Keratinocyte (primary cell): Measurements from ENCODE around the gene BCL2. TPM values are rescaled to one million over a fixed set of nuclear protein-coding genes. Genes with fewer than 3 reads are reported as not detected.

ENCODE experiments used
- DNase-seq: peaks from one replicate; pipeline ENCODE4 v3.0.0-alpha.2; 2011; ENCODE audit warnings: low read depth, missing footprints, low spot score
- FAIRE-seq: peaks from 2 replicates; lab custom pipeline; 2011; peaks lifted over from hg19 to GRCh38; lab: Jason Lieb, UNC
- H2AFZ ChIP-seq: 2 replicates; pipeline ENCODE4 v1.6.0; 2012; ENCODE audit warnings: low read length, control low read depth, inconsistent platforms; ENCODE audit not compliant: control insufficient read depth
- H3K27ac ChIP-seq: 2 replicates; pipeline ENCODE4 v1.5.1; 2011; ENCODE audit warnings: low read length; ENCODE audit not compliant: control insufficient read depth, insufficient read depth
- H3K27me3 ChIP-seq: 3 replicates; pipeline ENCODE4 v1.6.0; 2011; ENCODE audit warnings: low read length; ENCODE audit not compliant: control insufficient read depth, insufficient read depth; ENCODE audit errors: extremely low read depth
- H3K36me3 ChIP-seq, 2 experiments: 2 replicates in 1 of 2; 3 replicates in 1 of 2; pipeline ENCODE4 v1.5.1; 2011; ENCODE audit warnings: low read length in 2 of 2, mild to moderate bottlenecking in 1 of 2; ENCODE audit not compliant: control insufficient read depth in 2 of 2, insufficient read depth in 2 of 2; ENCODE audit errors: extremely low read depth in 1 of 2
- H3K4me1 ChIP-seq: 3 replicates; pipeline ENCODE4 v1.5.1; 2011; ENCODE audit warnings: low read length; ENCODE audit not compliant: control insufficient read depth, insufficient read depth; ENCODE audit errors: extremely low read depth
- H3K4me2 ChIP-seq: 3 replicates; pipeline ENCODE4 v1.6.0; 2011; ENCODE audit warnings: low read depth, low read length; ENCODE audit not compliant: control insufficient read depth, insufficient read depth; ENCODE audit errors: extremely low read depth
- H3K4me3 ChIP-seq, 3 experiments: fragments of 200-600 bp in 1 of 3; sonication (generic) in 1 of 3; 2 replicates in 2 of 3; 3 replicates in 1 of 3; pipeline ENCODE4 v1.5.1; 2011 to 2016; ENCODE audit warnings: low read length in 3 of 3, mild to moderate bottlenecking in 3 of 3, control low read depth in 2 of 3, inconsistent platforms in 1 of 3, low read depth in 1 of 3, mixed read lengths in 1 of 3, mixed run types in 1 of 3, moderate library complexity in 1 of 3; ENCODE audit not compliant: control insufficient read depth in 2 of 3, insufficient read depth in 2 of 3; ENCODE audit errors: extremely low read depth in 1 of 3
- H3K79me2 ChIP-seq: 2 replicates; pipeline ENCODE4 v1.6.0; 2012; ENCODE audit warnings: low read length; ENCODE audit not compliant: control insufficient read depth, insufficient read depth
- H3K9ac ChIP-seq: 3 replicates; pipeline ENCODE4 v1.6.0; 2011; ENCODE audit warnings: low read length; ENCODE audit not compliant: control insufficient read depth, insufficient read depth; ENCODE audit errors: extremely low read depth
- H3K9me1 ChIP-seq: 3 replicates; pipeline ENCODE4 v1.6.0; 2011; ENCODE audit warnings: low read length; ENCODE audit not compliant: control insufficient read depth, insufficient read depth; ENCODE audit errors: extremely low read depth
- H3K9me3 ChIP-seq: 2 replicates; pipeline ENCODE4 v1.5.1; 2012; ENCODE audit warnings: low read depth, low read length; ENCODE audit not compliant: control insufficient read depth
- H4K20me1 ChIP-seq: 3 replicates; pipeline ENCODE4 v1.6.0; 2011; ENCODE audit warnings: low read length; ENCODE audit not compliant: control insufficient read depth, insufficient read depth; ENCODE audit errors: extremely low read depth
- CTCF ChIP-seq, 3 experiments: IDR thresholded peaks in 1 of 3; conservative IDR thresholded peaks in 1 of 3; optimal IDR thresholded peaks in 1 of 3; 2 replicates in 2 of 3; 3 replicates in 1 of 3; pipeline versions ENCODE3 to v1.5.1; 2011; ENCODE audit warnings: low read length in 3 of 3, mild to moderate bottlenecking in 3 of 3, moderate library complexity in 2 of 3, control low read depth in 1 of 3, inconsistent platforms in 1 of 3; ENCODE audit not compliant: insufficient read depth in 2 of 3; ENCODE audit errors: extremely low read depth in 1 of 3
- EZH2 ChIP-seq: IDR thresholded peaks from one replicate; pipeline ENCODE4 v1.6.1; 2012; ENCODE audit warnings: inconsistent platforms, mild to moderate bottlenecking, low read length, moderate library complexity
- dilution Hi-C: fragments of 300-500 bp; cut with MboI; formaldehyde crosslinking; loops from one replicate; pipeline ENCODE4 v1.7.0; 2020; ENCODE audit warnings: low sequenced_read_pairs; ENCODE audit not compliant: extremely low pct_ligation_motif_present
- polyA plus RNA-seq, 5 experiments: library from polyadenylated mRNA; depleted of rRNA in 3 of 5; stranded (reverse) in 3 of 5; stranded (forward) in 1 of 5; unstranded in 1 of 5; fragments of >200 nt; gene quantifications; 1 replicate in 1 of 5; 2 replicates in 3 of 5; 3 replicates in 1 of 5; pipeline versions ENCODE4 v1.2.1 to v1.2.3, GENCODE V29; 2011 to 2012; ENCODE audit warnings: missing spikeins in 2 of 5, low read depth in 1 of 5, low replicate concordance in 1 of 5

BCL2 gene
- polyA plus RNA-seq, 1 donor (not counting 4 experiments of a cell fraction or from before 2014, with no cell fraction given): 0.30 TPM

- H3K4me3 ChIP-seq: no peak overlapping the region
- no peak overlapping the region for H3K27ac ChIP-seq
- no peaks in the 10 kb centered on the region for H3K9me1 ChIP-seq
- H3K9ac ChIP-seq: no peak overlapping the region
- no peaks in the 10 kb centered on the region for H3K27me3 ChIP-seq
- H2AFZ ChIP-seq: no peak overlapping the region
- H3K9me3 ChIP-seq: no peaks in the 10 kb centered on the region
- H3K4me2 ChIP-seq: no peak overlapping the region
- dilution Hi-C loops: no loop called here
- FAIRE-seq: no peak
- no peaks in the 10 kb centered on the region for H3K79me2 ChIP-seq
- TF ChIP-seq EZH2 (no peak), CTCF (optimal IDR thresholded peaks at IDR 0.05 in 1 of 3, IDR thresholded peaks at IDR 0.05 in 1 of 3, conservative IDR thresholded peaks at IDR 0.05 in 1 of 3; ENCODE audit: extremely low read depth in 1 of 3, insufficient read depth in 2 of 3, low read length in 3 of 3) (no peak)
- H3K36me3 ChIP-seq: no peaks in the 10 kb centered on the region
- H4K20me1 ChIP-seq: no peaks in the 10 kb centered on the region
- no peaks in the 10 kb centered on the region for H3K4me1 ChIP-seq
- DNase-seq: no peak
Observed at GRCh38 chr18:63102941-63103744, 216.4 kb downstream of the BCL2 start.

- Histone ChIP-seq H3K9me3 (no peaks in the 10 kb centered on the region), H3K27ac (no peak overlapping the region), H3K4me3 (no peak overlapping the region), H3K4me2 (no peak overlapping the region), H4K20me1 (no peaks in the 10 kb centered on the region), H2AFZ (no peak overlapping the region), H3K4me1 (no peaks in the 10 kb centered on the region), H3K9ac (no peak overlapping the region), H3K79me2 (no peaks in the 10 kb centered on the region), H3K9me1 (no peaks in the 10 kb centered on the region), H3K36me3 (no peaks in the 10 kb centered on the region), H3K27me3 (peaks cover 3% of the 10 kb centered on the region)
- DNase-seq: no peak
- dilution Hi-C loops: no loop called here
- no peak for TF ChIP-seq CTCF (optimal IDR thresholded peaks at IDR 0.05 in 1 of 3, IDR thresholded peaks at IDR 0.05 in 1 of 3, conservative IDR thresholded peaks at IDR 0.05 in 1 of 3; ENCODE audit: extremely low read depth in 1 of 3, insufficient read depth in 2 of 3, low read length in 3 of 3)
- TF ChIP-seq EZH2: no peak
- no peak for FAIRE-seq
Observed at GRCh38 chr18:63100630-63101055, 218.9 kb downstream of the BCL2 start.
